ENCODE results near the gene WDR5. TPM values are rescaled to one million over a fixed set of nuclear protein-coding genes. Genes with fewer than 3 reads are reported as not detected.

The WDR5 gene
- total and polyA plus RNA-seq, 2 experiments from 2014 or later = 19.8 to 20.2 TPM

GRCh38 chr9:134158753-134159392 is 23.0 kb downstream of the WDR5 start:
- Histone ChIP-seq H3K36me3 (replicated peaks; ENCODE audit: insufficient read depth, low read depth) (no peaks in the 10 kb centered on the region), H3K27ac (no peak overlapping the region)
- 94% methylated on average over 20 of the region's 20 CpGs for WGBS (ENCODE audit: low lambda C conversion rate, missing lambda C conversion rate)

GRCh38 chr9:134159566-134160245 is 23.8 kb downstream of the WDR5 start:
- no peaks in the 10 kb centered on the region for H3K4me1 ChIP-seq (ENCODE audit: insufficient read depth)
- H3K36me3 ChIP-seq (replicated peaks; ENCODE audit: insufficient read depth, low read depth) = no peaks in the 10 kb centered on the region
- H3K9me3 ChIP-seq (ENCODE audit: low read depth) = no peaks in the 10 kb centered on the region
- no peak overlapping the region for H2AFZ ChIP-seq
- H3K79me2 ChIP-seq = no peaks in the 10 kb centered on the region
- H3K27ac ChIP-seq = no peak overlapping the region
- DNase-seq (ENCODE audit: low spot score) = no peak
- H3K4me3 ChIP-seq = no peak overlapping the region
- H3K9me2 ChIP-seq (replicated peaks; ENCODE audit: insufficient read depth) = no peaks in the 10 kb centered on the region
- H3K27me3 ChIP-seq = no peaks in the 10 kb centered on the region
- 98% methylated on average over 20 of the region's 20 CpGs for WGBS (ENCODE audit: low lambda C conversion rate, missing lambda C conversion rate)
- H3K4me2 ChIP-seq = no peak overlapping the region
- no peaks in the 10 kb centered on the region for H4K20me1 ChIP-seq (ENCODE audit: insufficient read depth, poor library complexity, severe bottlenecking)
- TF ChIP-seq EZH2 (IDR thresholded peaks at IDR 0.05; ENCODE audit: borderline replicate concordance) (no peak), EZH2phosphoT487 (IDR thresholded peaks at IDR 0.05; ENCODE audit: low read depth, severe bottlenecking, unreplicated experiment) (no peak), CTCF (IDR thresholded peaks at IDR 0.05; ENCODE audit: poor library complexity) (no peak)

More at GRCh38 chr9:134158753-134159392, 23.0 kb downstream of the WDR5 start:
- Histone ChIP-seq H4K20me1 (ENCODE audit: insufficient read depth, poor library complexity, severe bottlenecking) (no peaks in the 10 kb centered on the region), H3K79me2 (no peaks in the 10 kb centered on the region), H3K4me2 (no peak overlapping the region), H3K9me3 (ENCODE audit: low read depth) (no peaks in the 10 kb centered on the region), H3K27me3 (no peaks in the 10 kb centered on the region), H3K4me1 (ENCODE audit: insufficient read depth) (no peaks in the 10 kb centered on the region), H2AFZ (no peak overlapping the region), H3K9me2 (replicated peaks; ENCODE audit: insufficient read depth) (no peaks in the 10 kb centered on the region), H3K4me3 (no peak overlapping the region)
- DNase-seq (ENCODE audit: low spot score) = no peak
- TF ChIP-seq EZH2phosphoT487 (IDR thresholded peaks at IDR 0.05; ENCODE audit: low read depth, severe bottlenecking, unreplicated experiment) = no peak

- Histone ChIP-seq H4K20me1 (ENCODE audit: insufficient read depth, poor library complexity, severe bottlenecking) (no peaks in the 10 kb centered on the region), H3K36me3 (replicated peaks; ENCODE audit: insufficient read depth, low read depth) (no peaks in the 10 kb centered on the region), H3K4me3 (no peak overlapping the region), H3K4me1 (ENCODE audit: insufficient read depth) (peaks cover 4% of the 10 kb centered on the region), H2AFZ (no peak overlapping the region), H3K4me2 (no peak overlapping the region), H3K9me3 (ENCODE audit: low read depth) (no peaks in the 10 kb centered on the region), H3K27ac (no peak overlapping the region), H3K79me2 (peaks cover 5% of the 10 kb centered on the region), H3K27me3 (no peaks in the 10 kb centered on the region), H3K9me2 (replicated peaks; ENCODE audit: insufficient read depth) (no peaks in the 10 kb centered on the region)
- no peak for TF ChIP-seq EZH2phosphoT487 (IDR thresholded peaks at IDR 0.05; ENCODE audit: low read depth, severe bottlenecking, unreplicated experiment)
- no peak for TF ChIP-seq CTCF (IDR thresholded peaks at IDR 0.05; ENCODE audit: poor library complexity)
- TF ChIP-seq EZH2 (IDR thresholded peaks at IDR 0.05; ENCODE audit: borderline replicate concordance) = no peak
- no peak for DNase-seq (ENCODE audit: low spot score)
- 89% methylated on average over 14 of the region's 14 CpGs for WGBS (ENCODE audit: low lambda C conversion rate, missing lambda C conversion rate)
Measured at GRCh38 chr9:134161647-134162046, 25.8 kb downstream of the WDR5 start.

GRCh38 chr9:134162212-134162775 is 26.4 kb downstream of the WDR5 start:
- H3K27me3 ChIP-seq = no peaks in the 10 kb centered on the region
- no peak for TF ChIP-seq EZH2phosphoT487 (IDR thresholded peaks at IDR 0.05; ENCODE audit: low read depth, severe bottlenecking, unreplicated experiment)
- TF ChIP-seq CTCF (IDR thresholded peaks at IDR 0.05; ENCODE audit: poor library complexity) = no peak
- TF ChIP-seq EZH2 (IDR thresholded peaks at IDR 0.05; ENCODE audit: borderline replicate concordance) = no peak

More at GRCh38 chr9:134162212-134162775, 26.4 kb downstream of the WDR5 start:
- Histone ChIP-seq H3K4me3 (no peak overlapping the region), H2AFZ (no peak overlapping the region), H3K4me1 (ENCODE audit: insufficient read depth) (peaks cover 4% of the 10 kb centered on the region), H4K20me1 (ENCODE audit: insufficient read depth, poor library complexity, severe bottlenecking) (no peaks in the 10 kb centered on the region), H3K36me3 (replicated peaks; ENCODE audit: insufficient read depth, low read depth) (no peaks in the 10 kb centered on the region), H3K9me2 (replicated peaks; ENCODE audit: insufficient read depth) (no peaks in the 10 kb centered on the region), H3K27ac (no peak overlapping the region), H3K9me3 (ENCODE audit: low read depth) (no peaks in the 10 kb centered on the region), H3K4me2 (no peak overlapping the region), H3K79me2 (peaks cover 5% of the 10 kb centered on the region)
- no peak for DNase-seq (ENCODE audit: low spot score)
- WGBS (ENCODE audit: low lambda C conversion rate, missing lambda C conversion rate) = 93% methylated on average over 9 of the region's 9 CpGs

All from hepatocyte (in vitro differentiated cells).